ENCODE results near the gene ASXL1. TPM values are rescaled to one million over a fixed set of nuclear protein-coding genes. Genes with fewer than 3 reads are reported as not detected.

Gene ASXL1
- total RNA-seq, 1 donor from 2014 or later: 25.0 TPM

DNA sequence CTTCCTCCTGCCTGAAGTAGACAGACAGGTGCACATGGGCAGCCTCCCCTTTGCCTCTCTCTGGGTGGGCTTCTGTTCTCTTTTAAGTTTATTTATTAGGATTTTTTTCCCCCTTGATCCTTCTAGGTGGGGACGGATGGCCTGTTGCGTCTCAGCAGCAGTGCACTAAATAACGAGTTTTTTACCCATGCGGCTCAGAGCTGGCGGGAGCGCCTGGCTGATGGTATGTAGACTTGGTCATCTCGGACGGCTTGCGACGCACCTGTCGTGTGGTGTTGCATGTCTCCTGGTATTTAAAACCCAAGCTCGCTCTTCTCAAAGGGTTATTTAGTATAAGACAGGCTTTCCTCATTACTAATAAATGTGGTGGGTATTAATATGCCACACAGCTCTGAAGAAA, 73.3 kb downstream of the ASXL1 start:
- Histone ChIP-seq H3K9me3 (replicated peaks) (no peaks in the 10 kb centered on the region), H3K27ac (replicated peaks) (no peak overlapping the region), H3K4me1 (peaks cover 33% of the 10 kb centered on the region), H3K27me3 (ENCODE audit: low read depth) (no peaks in the 10 kb centered on the region), H3K36me3 (peaks cover 83% of the 10 kb centered on the region), H3K4me3 (no peak overlapping the region)
- DNase-seq: no peak
- intact Hi-C loops (cut with micrococcal nuclease): no loop called here
- TF ChIP-seq, protein P1, sequence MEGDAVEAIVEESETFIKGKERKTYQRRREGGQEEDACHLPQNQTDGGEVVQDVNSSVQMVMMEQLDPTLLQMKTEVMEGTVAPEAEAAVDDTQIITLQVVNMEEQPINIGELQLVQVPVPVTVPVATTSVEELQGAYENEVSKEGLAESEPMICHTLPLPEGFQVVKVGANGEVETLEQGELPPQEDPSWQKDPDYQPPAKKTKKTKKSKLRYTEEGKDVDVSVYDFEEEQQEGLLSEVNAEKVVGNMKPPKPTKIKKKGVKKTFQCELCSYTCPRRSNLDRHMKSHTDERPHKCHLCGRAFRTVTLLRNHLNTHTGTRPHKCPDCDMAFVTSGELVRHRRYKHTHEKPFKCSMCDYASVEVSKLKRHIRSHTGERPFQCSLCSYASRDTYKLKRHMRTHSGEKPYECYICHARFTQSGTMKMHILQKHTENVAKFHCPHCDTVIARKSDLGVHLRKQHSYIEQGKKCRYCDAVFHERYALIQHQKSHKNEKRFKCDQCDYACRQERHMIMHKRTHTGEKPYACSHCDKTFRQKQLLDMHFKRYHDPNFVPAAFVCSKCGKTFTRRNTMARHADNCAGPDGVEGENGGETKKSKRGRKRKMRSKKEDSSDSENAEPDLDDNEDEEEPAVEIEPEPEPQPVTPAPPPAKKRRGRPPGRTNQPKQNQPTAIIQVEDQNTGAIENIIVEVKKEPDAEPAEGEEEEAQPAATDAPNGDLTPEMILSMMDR (IDR thresholded peaks at IDR 0.05; ENCODE audit: borderline replicate concordance): no peak

DNA sequence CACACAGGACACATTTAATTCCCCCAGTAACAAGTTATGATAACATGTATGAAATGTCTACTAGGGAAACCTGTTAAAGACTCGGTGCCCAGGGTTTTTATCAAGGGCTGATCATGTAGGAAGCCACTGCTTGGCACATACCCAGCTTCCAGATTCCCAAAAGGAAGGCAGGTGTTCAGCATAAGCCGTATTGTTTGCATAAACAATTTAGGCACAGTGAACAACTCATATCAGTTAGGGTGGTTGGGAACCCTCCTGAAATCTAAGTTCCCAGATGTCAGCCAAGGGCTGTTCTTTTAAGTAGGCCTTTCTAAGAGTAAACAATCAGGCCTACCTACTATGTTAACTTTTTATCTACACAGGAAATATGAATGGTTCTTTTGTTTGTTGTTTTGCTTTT, 74.1 kb downstream of the ASXL1 start:
- peaks cover 33% of the 10 kb centered on the region for H3K4me1 ChIP-seq
- peaks cover 91% of the 10 kb centered on the region for H3K36me3 ChIP-seq
- no peak overlapping the region for H3K4me3 ChIP-seq
- DNase-seq: no peak
- H3K27ac ChIP-seq (replicated peaks): peak overlapping the region; percentile 70
- no peaks in the 10 kb centered on the region for H3K9me3 ChIP-seq (replicated peaks)
- TF ChIP-seq, protein P1 (IDR thresholded peaks at IDR 0.05; ENCODE audit: borderline replicate concordance): no peak
- intact Hi-C loops (cut with micrococcal nuclease): no loop called here
- no peaks in the 10 kb centered on the region for H3K27me3 ChIP-seq (ENCODE audit: low read depth)

DNA sequence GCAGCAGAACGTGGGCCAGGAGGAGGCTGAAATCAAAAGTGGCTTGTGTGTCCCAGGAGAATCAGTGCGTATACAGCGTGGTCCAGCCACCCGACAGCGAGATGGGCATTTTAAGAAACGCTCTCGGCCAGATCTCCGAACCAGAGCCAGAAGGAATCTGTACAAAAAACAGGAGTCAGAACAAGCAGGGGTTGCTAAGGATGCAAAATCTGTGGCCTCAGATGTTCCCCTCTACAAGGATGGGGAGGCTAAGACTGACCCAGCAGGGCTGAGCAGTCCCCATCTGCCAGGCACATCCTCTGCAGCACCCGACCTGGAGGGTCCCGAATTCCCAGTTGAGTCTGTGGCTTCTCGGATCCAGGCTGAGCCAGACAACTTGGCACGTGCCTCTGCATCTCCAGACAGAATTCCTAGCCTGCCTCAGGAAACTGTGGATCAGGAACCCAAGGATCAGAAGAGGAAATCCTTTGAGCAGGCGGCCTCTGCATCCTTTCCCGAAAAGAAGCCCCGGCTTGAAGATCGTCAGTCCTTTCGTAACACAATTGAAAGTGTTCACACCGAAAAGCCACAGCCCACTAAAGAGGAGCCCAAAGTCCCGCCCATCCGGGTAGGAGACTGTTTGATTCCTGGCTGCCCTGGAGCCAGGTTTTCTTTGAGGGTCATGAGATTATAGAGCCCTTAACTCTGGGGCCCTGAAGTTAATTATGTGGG, 75.3 kb downstream of the ASXL1 start:
- H3K27ac ChIP-seq (replicated peaks): peak overlapping the region; percentile 70
- TF ChIP-seq, protein P1 (IDR thresholded peaks at IDR 0.05; ENCODE audit: borderline replicate concordance): no peak
- no peak overlapping the region for H3K4me3 ChIP-seq
- intact Hi-C loops (cut with micrococcal nuclease): no loop called here
- H3K9me3 ChIP-seq (replicated peaks): no peaks in the 10 kb centered on the region
- peaks cover 95% of the 10 kb centered on the region for H3K36me3 ChIP-seq
- H3K4me1 ChIP-seq: peaks cover 33% of the 10 kb centered on the region
- H3K27me3 ChIP-seq (ENCODE audit: low read depth): no peaks in the 10 kb centered on the region
- DNase-seq: no peak

GRCh38 chr20:32434434-32434833, 76.3 kb downstream of the ASXL1 start:
- H3K36me3 ChIP-seq: peaks cover 95% of the 10 kb centered on the region
- peak overlapping the region; percentile 70 for H3K27ac ChIP-seq (replicated peaks)
- intact Hi-C loops (cut with micrococcal nuclease): no loop called here
- no peak for DNase-seq
- H3K27me3 ChIP-seq (ENCODE audit: low read depth): no peaks in the 10 kb centered on the region
- TF ChIP-seq, protein P1 (IDR thresholded peaks at IDR 0.05; ENCODE audit: borderline replicate concordance): no peak
- peaks cover 33% of the 10 kb centered on the region for H3K4me1 ChIP-seq
- no peaks in the 10 kb centered on the region for H3K9me3 ChIP-seq (replicated peaks)
- H3K4me3 ChIP-seq: no peak overlapping the region

- no peak overlapping the region for H3K27ac ChIP-seq (replicated peaks)
- H3K9me3 ChIP-seq (replicated peaks): no peaks in the 10 kb centered on the region
- H3K4me1 ChIP-seq: peaks cover 33% of the 10 kb centered on the region
- no peak overlapping the region for H3K4me3 ChIP-seq
- TF ChIP-seq, protein P1 (IDR thresholded peaks at IDR 0.05; ENCODE audit: borderline replicate concordance): no peak
- no peaks in the 10 kb centered on the region for H3K27me3 ChIP-seq (ENCODE audit: low read depth)
- intact Hi-C loops (cut with micrococcal nuclease): no loop called here
- H3K36me3 ChIP-seq: peaks cover 88% of the 10 kb centered on the region
- DNase-seq: no peak
These were observed 77.4 kb downstream of the ASXL1 start for GRCh38 chr20:32435449-32436107.

All from left ventricle myocardium inferior (tissue), 1 donor.